GM18511 (cell line): ENCODE measurements around the gene FAM110A.
"Not testable (repeated sequence)": the region's sequence is repeated elsewhere in the genome, so short reads cannot be mapped to it uniquely, and the experiment has no call there.

Source experiments
- ATAC-seq: cut with Tn5 transposase; IDR thresholded peaks from one replicate; pipeline ENCODE4 v1.9.1; 2021; ENCODE audit warnings: mild to moderate bottlenecking, moderate library complexity; ENCODE audit not compliant: unreplicated experiment

FAM110A gene

GRCh38 chr20:833450-834150 lies at the start of gene FAM110A:
Gene FAM110A (plus strand): TSS chr20:833715. CDS start chr20:844805, 11,090 bp downstream.
- ATAC-seq, result peak; percentile 97

GRCh38 chr20:787825-788224 lies 45.7 kb upstream of the FAM110A start:
- ATAC-seq, result no peak

- ATAC-seq, result no peak
Measured at GRCh38 chr20:791056-791455, 42.5 kb upstream of the FAM110A start.

- ATAC-seq, result no peak
Measured at GRCh38 chr20:792248-792647, 41.3 kb upstream of the FAM110A start.

- no peak for ATAC-seq
Measured at GRCh38 chr20:796921-797320, 36.6 kb upstream of the FAM110A start.

GRCh38 chr20:798746-799145 lies 34.8 kb upstream of the FAM110A start:
- not testable (repeated sequence) for ATAC-seq

- ATAC-seq, result not testable (repeated sequence)
Measured at GRCh38 chr20:800026-800425, 33.5 kb upstream of the FAM110A start.

- no peak for ATAC-seq
Measured at GRCh38 chr20:801678-802077, 31.8 kb upstream of the FAM110A start.

GRCh38 chr20:805713-806112 lies 27.8 kb upstream of the FAM110A start:
- ATAC-seq, result no peak

- ATAC-seq, result not testable (repeated sequence)
Measured at GRCh38 chr20:811776-812434, 21.6 kb upstream of the FAM110A start.

- not testable (repeated sequence) for ATAC-seq
Measured at GRCh38 chr20:812435-812814, 21.1 kb upstream of the FAM110A start.

GRCh38 chr20:813390-813789 lies 20.1 kb upstream of the FAM110A start:
- ATAC-seq, result no peak

- no peak for ATAC-seq
Measured at GRCh38 chr20:815226-815625, 18.3 kb upstream of the FAM110A start.

GRCh38 chr20:815914-816606 lies 17.5 kb upstream of the FAM110A start:
- ATAC-seq, result no peak

- ATAC-seq, result no peak
Measured at GRCh38 chr20:818001-818664, 15.4 kb upstream of the FAM110A start.

GRCh38 chr20:819680-820322 lies 13.7 kb upstream of the FAM110A start:
- ATAC-seq, result no peak

- ATAC-seq, result no peak
Measured at GRCh38 chr20:820323-820953, 13.1 kb upstream of the FAM110A start.

GRCh38 chr20:821046-821730 lies 12.3 kb upstream of the FAM110A start:
- no peak for ATAC-seq

- no peak for ATAC-seq
Measured at GRCh38 chr20:821731-822065, 11.8 kb upstream of the FAM110A start.
